ENCODE data around the gene MRTFA.

The MRTFA gene

GRCh38 chr22:40426594-40427333 is 209.8 kb downstream of the MRTFA start:
- DNase-seq (ENCODE audit: low read depth) = no peak

- no peak for DNase-seq (ENCODE audit: low read depth)
Measured at GRCh38 chr22:40425082-40425481, 211.4 kb downstream of the MRTFA start.

- DNase-seq (ENCODE audit: low read depth) = no peak
Measured at GRCh38 chr22:40423882-40424640, 212.5 kb downstream of the MRTFA start.

GRCh38 chr22:40423310-40423688 is 213.2 kb downstream of the MRTFA start:
- no peak for DNase-seq (ENCODE audit: low read depth)

DNA sequence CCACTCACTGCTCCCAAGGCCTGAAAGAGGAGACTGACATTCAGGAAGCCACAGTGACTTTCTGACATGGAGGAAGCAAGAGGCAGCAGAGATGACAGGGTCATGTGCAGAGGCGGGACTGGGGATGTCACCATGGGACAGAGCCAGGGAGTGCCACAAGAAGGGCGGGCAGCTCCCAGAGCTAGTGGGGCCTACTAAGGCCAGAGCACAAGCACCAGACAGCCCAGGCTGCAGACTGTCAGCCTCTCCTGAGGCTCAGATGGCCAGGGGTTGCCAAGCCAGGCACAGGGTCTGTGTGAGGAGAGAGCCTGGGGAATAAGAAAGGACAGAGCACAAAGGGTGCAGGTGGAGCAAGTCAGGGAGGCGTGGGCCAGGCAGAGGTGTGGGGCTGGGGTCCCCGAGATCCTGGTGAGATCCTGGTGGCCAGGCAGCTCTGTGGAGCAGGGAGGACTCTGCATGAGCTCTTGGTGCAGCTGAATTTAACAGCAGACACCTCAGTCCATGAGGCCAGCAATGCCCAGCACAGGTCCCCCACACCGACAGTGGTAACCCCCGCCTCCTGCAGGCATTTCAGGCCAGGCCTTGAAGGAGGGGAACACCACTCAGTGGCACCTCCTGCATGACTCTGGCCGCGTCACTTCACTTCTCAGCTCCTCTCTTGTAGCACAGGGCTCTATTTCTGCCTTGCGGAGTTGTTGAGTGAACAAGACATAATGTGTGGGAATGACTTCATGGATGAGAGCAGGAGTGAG is 213.8 kb downstream of the MRTFA start:
- no peak for DNase-seq (ENCODE audit: low read depth)

GRCh38 chr22:40421941-40422340 is 214.6 kb downstream of the MRTFA start:
- DNase-seq (ENCODE audit: low read depth) = no peak

- DNase-seq (ENCODE audit: low read depth) = no peak
Measured at GRCh38 chr22:40421082-40421350, 215.5 kb downstream of the MRTFA start.

- DNase-seq (ENCODE audit: low read depth) = no peak
Measured at GRCh38 chr22:40420341-40421081, 216.0 kb downstream of the MRTFA start.

DNA sequence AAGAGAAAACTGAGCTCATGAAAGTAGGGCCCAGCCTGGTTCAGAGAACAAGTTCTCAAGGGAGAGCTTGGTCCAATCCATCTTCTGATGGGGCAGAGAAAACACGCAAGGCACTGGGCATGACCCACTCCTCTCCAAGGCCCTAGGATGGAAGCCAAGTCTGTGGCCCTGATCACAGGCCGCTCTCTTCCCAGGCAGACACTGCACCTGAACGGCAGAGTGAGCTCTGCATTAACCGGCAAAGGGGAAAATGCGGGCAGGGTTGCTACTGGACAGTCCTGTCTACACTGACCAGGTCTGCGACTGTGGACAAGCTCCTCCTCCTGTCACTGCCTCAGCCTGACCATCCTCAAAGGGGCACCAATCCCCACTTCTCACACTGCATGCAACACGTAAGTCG is 216.8 kb downstream of the MRTFA start:
- no peak for DNase-seq (ENCODE audit: low read depth)

- DNase-seq (ENCODE audit: low read depth) = no peak
Measured at GRCh38 chr22:40418366-40419201, 217.9 kb downstream of the MRTFA start.

DNA sequence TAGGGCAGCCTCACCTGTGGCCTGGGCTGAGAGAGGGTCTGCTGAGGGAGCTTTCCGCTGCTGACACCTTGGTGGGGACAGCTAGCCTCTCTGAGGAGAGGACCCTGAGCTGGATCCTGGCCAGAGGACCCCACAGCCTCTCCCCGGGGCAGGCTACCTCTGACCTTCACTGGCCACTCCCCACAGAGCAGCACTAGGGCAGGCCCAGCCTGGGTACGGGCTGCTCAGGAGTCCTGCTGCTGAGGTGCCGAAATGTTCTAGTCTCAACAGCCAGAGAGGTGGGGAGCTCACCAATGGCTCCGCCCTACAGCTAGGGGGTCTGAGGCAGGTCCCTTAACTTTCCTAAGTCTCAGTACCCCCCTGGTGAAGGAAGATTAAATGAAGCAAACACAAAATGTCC is 218.6 kb downstream of the MRTFA start:
- no peak for DNase-seq (ENCODE audit: low read depth)

- no peak for DNase-seq (ENCODE audit: low read depth)
Measured at GRCh38 chr22:40417041-40417440, 219.5 kb downstream of the MRTFA start.

- no peak for DNase-seq (ENCODE audit: low read depth)
Measured at GRCh38 chr22:40416636-40417035, 219.9 kb downstream of the MRTFA start.

- DNase-seq (ENCODE audit: low read depth) = no peak
Measured at GRCh38 chr22:40416267-40416570, 220.3 kb downstream of the MRTFA start.

DNA sequence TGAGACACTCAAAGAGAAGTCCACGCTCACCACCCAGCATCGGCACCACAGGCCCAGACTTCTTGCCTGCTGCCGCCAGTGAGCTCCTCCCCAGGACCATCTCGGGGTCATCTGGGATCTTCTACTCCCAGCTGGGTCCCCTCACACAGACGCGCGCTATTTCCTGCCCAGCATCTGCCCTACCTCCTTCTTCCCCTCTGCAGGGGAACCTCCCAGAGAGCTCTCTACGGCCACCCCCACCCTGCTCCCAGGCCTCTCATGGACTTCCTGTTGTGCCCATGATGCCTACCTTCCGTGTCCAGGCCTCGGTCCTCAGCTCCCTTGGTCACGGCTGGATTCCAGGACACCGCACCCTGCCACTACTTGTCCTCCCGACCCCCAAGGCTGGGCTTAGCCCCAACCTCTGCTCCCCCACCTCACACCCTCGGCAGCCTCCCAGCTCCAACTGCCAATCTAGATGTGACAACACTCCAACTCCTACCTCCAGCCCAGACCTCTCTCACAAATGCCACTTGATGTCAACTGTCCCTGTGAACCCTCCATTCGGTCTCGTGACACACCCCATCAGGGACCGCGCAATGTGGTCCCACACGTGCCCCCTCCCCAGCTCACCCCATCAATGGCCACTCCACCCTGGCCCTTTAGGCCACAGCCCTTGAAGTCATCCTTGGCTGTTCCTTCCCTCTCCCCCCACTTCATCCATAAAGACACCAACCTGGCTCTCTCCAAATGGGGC is 220.8 kb downstream of the MRTFA start:
- DNase-seq (ENCODE audit: low read depth) = no peak

GRCh38 chr22:40414838-40415505 is 221.5 kb downstream of the MRTFA start:
- DNase-seq (ENCODE audit: low read depth) = no peak

- no peak for DNase-seq (ENCODE audit: low read depth)
Measured at GRCh38 chr22:40414311-40414710, 222.2 kb downstream of the MRTFA start.

DNA sequence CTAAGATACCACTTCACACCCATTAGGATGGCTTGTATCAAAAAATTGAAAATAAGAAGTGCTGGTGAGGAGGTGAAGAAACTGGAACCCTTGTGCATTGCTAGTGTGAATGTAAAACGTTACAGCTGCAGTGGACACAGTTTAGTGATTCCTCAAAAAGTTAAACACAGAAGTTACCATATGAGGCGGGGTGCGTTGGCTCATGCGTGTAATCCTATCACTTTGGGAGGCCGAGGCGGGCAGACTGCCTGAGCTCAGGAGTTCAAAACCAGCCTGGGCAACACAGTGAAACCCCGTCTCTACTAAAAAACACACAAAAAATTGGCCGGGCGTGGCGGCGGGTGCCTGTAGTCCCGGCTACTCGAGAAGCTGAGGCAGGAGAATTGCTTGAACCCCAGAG is 222.6 kb downstream of the MRTFA start:
- no peak for DNase-seq (ENCODE audit: low read depth)

DNA sequence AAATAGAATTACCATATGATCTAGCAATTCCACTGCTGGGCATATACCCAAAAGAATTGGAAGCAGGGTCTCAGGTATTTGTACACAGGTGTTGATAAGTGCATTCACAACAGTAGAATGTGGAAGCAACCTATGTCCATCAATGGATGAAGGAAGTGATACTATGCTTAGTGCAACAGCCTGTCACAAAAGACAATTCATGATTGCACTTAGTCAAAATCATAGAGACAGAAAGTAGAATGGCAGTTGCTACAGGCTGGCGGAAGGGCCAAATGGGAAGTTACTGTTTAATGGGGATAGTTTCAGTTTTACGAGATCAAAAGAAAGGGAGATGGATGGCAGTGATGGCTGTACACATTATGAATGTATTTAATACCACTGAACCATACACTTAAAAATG is 224.1 kb downstream of the MRTFA start:
- no peak for DNase-seq (ENCODE audit: low read depth)

DNA sequence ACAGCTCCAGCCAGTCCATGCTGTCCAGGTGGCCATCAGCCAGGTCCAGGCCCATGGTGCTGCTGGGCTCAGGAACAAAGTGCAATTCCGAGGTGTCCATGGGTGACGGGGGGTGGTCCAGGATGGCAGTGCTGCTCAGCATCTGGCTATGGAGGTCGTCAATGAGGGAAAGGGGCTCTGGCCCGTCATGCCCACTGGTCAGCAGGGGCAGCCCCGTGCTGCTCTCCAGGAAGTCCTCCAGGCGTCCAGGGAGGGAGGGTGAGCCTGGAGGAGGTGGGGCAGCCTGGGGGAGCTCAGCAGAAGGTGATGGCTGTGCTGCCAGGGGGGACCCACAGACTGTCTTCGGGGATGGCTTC is 225.0 kb downstream of the MRTFA start:
- DNase-seq (ENCODE audit: low read depth) = no peak

Measured in activated T-helper 1 cell treated with Interleukin-2 at 50 U/mL for 16 hours (primary cell).